HG03354 (cell line): ENCODE data around the gene RGL3.
"Not testable (repeated sequence)": the region's sequence is repeated elsewhere in the genome, so short reads cannot be mapped to it uniquely, and the experiment has no call there.

Experiments
- ATAC-seq: cut with Tn5 transposase; IDR thresholded peaks from one replicate; pipeline ENCODE4 v1.9.1; 2021; ENCODE audit warnings: mild to moderate bottlenecking; ENCODE audit not compliant: unreplicated experiment, poor library complexity, severe bottlenecking

Gene RGL3

GRCh38 chr19:11418549-11419506 is at the start of gene RGL3:
Gene RGL3, minus strand, starts transcription at chr19:11419314. Its CDS starts 36 bp downstream, at chr19:11419278.
- no peak for ATAC-seq

GRCh38 chr19:11468266-11468845 is 49.2 kb upstream of the RGL3 start:
- not testable (repeated sequence) for ATAC-seq

- no peak for ATAC-seq
Observed at GRCh38 chr19:11465600-11465999, 46.5 kb upstream of the RGL3 start.

- ATAC-seq, result no peak
Observed at GRCh38 chr19:11464333-11465265, 45.5 kb upstream of the RGL3 start.

- no peak for ATAC-seq
Observed at GRCh38 chr19:11463391-11463790, 44.3 kb upstream of the RGL3 start.

- ATAC-seq, result no peak
Observed at GRCh38 chr19:11461453-11461852, 42.3 kb upstream of the RGL3 start.

GRCh38 chr19:11460207-11460606 is 41.1 kb upstream of the RGL3 start:
- ATAC-seq, result no peak

- ATAC-seq, result not testable (repeated sequence)
Observed at GRCh38 chr19:11458912-11459311, 39.8 kb upstream of the RGL3 start.

- no peak for ATAC-seq
Observed at GRCh38 chr19:11458236-11458900, 39.3 kb upstream of the RGL3 start.

- no peak for ATAC-seq
Observed at GRCh38 chr19:11457831-11458230, 38.7 kb upstream of the RGL3 start.

GRCh38 chr19:11457115-11457514 is 38.0 kb upstream of the RGL3 start:
- no peak for ATAC-seq

GRCh38 chr19:11456659-11457058 is 37.5 kb upstream of the RGL3 start:
- ATAC-seq, result no peak

- ATAC-seq, result not testable (repeated sequence)
Observed at GRCh38 chr19:11455233-11455554, 36.1 kb upstream of the RGL3 start.

- no peak for ATAC-seq
Observed at GRCh38 chr19:11453468-11454341, 34.6 kb upstream of the RGL3 start.

- no peak for ATAC-seq
Observed at GRCh38 chr19:11452620-11453310, 33.7 kb upstream of the RGL3 start.

GRCh38 chr19:11451871-11452619 is 32.9 kb upstream of the RGL3 start:
- ATAC-seq, result no peak

- no peak for ATAC-seq
Observed at GRCh38 chr19:11451327-11451870, 32.3 kb upstream of the RGL3 start.
